GM06990 (cell line): ENCODE measurements around the gene SLC6A2.

Experiments used
- DNase-seq: peaks from one replicate; pipeline ENCODE4 v3.0.0-alpha.2; 2011; ENCODE audit not compliant: insufficient read length; ENCODE audit errors: extremely low read depth
- H3K27me3 ChIP-seq: replicated peaks from 2 replicates; pipeline ENCODE4 v1.6.0; 2011; ENCODE audit warnings: low read length; ENCODE audit not compliant: control insufficient read depth, insufficient read depth
- H3K36me3 ChIP-seq: 2 replicates; pipeline ENCODE4 v1.5.1; 2011; ENCODE audit warnings: low read length; ENCODE audit not compliant: control insufficient read depth, insufficient read depth
- H3K4me3 ChIP-seq: replicated peaks from 2 replicates; pipeline ENCODE4 v1.5.1; 2011; ENCODE audit warnings: low read depth, mild to moderate bottlenecking, control low read depth, low read length
- TF ChIP-seq, protein P1 (sequence below): IDR thresholded peaks from 2 replicates; pipeline ENCODE4 v1.5.1; 2011; ENCODE audit warnings: low read length, control low read depth, mild to moderate bottlenecking, inconsistent platforms; ENCODE audit not compliant: insufficient read depth, poor library complexity, severe bottlenecking

The SLC6A2 gene

GRCh38 chr16:55672471-55672870 lies 16.7 kb downstream of the SLC6A2 start:
- TF ChIP-seq, protein P1, sequence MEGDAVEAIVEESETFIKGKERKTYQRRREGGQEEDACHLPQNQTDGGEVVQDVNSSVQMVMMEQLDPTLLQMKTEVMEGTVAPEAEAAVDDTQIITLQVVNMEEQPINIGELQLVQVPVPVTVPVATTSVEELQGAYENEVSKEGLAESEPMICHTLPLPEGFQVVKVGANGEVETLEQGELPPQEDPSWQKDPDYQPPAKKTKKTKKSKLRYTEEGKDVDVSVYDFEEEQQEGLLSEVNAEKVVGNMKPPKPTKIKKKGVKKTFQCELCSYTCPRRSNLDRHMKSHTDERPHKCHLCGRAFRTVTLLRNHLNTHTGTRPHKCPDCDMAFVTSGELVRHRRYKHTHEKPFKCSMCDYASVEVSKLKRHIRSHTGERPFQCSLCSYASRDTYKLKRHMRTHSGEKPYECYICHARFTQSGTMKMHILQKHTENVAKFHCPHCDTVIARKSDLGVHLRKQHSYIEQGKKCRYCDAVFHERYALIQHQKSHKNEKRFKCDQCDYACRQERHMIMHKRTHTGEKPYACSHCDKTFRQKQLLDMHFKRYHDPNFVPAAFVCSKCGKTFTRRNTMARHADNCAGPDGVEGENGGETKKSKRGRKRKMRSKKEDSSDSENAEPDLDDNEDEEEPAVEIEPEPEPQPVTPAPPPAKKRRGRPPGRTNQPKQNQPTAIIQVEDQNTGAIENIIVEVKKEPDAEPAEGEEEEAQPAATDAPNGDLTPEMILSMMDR = no peak
- no peak overlapping the region for H3K4me3 ChIP-seq
- H3K36me3 ChIP-seq = no peaks in the 10 kb centered on the region
- DNase-seq = no peak
- no peaks in the 10 kb centered on the region for H3K27me3 ChIP-seq

- DNase-seq = no peak
- H3K4me3 ChIP-seq = no peak overlapping the region
Measured at GRCh38 chr16:55678161-55678821, 22.5 kb downstream of the SLC6A2 start.

GRCh38 chr16:55682086-55682485 lies 26.3 kb downstream of the SLC6A2 start:
- TF ChIP-seq, protein P1 = no peak
- Histone ChIP-seq H3K4me3 (no peak overlapping the region), H3K36me3 (no peaks in the 10 kb centered on the region), H3K27me3 (no peaks in the 10 kb centered on the region; the same call in 1 of the 2 replicates)
- no peak for DNase-seq

More at GRCh38 chr16:55678161-55678821, 22.5 kb downstream of the SLC6A2 start:
- TF ChIP-seq, protein P1 = no peak
- H3K36me3 ChIP-seq = no peaks in the 10 kb centered on the region
- no peaks in the 10 kb centered on the region; the same call in 1 of the 2 replicates for H3K27me3 ChIP-seq

DNA sequence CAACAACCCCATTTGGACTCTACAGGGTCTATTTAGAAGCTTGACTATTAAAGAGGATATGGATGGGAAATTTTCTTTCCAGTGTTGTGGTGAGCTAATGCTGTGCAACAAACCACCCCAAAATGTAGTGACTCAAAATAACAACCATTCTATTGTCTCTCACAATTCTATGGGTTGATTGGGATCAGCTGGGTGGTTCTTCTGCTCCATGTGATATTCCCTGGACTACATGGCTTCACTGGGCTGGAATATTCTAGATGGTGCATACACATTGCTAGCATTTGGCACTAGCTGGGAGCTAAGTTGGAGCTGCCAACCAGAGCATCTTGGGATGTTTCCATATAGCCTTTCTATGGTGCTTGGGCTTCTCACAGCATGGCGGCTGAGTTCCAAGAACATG lies 30.2 kb downstream of the SLC6A2 start:
- Histone ChIP-seq H3K27me3 (no peaks in the 10 kb centered on the region; the same call in 1 of the 2 replicates), H3K36me3 (no peaks in the 10 kb centered on the region), H3K4me3 (no peak overlapping the region)
- TF ChIP-seq, protein P1 = no peak
- no peak for DNase-seq

DNA sequence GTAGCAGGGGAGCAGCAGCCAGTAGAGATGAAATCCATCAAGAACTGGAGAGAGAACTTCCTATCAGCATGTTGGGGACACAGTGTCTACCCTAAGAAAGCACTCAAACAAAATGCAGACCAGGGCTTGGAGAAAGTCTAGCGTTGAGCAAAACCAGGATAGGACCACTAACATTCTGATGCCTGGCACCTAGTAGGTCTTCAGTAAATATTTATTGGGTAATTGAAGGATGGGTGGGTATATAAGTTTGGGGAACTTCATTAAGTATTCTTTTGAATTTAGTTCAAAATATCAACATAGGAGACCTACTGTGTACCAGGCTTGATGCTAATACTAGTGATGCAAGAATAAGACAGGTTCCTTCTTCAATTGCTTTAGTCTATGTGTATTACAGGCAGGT lies 30.9 kb downstream of the SLC6A2 start:
- TF ChIP-seq, protein P1 = no peak
- Histone ChIP-seq H3K4me3 (no peak overlapping the region), H3K36me3 (no peaks in the 10 kb centered on the region), H3K27me3 (peaks cover 2% of the 10 kb centered on the region; the same call in 1 of the 2 replicates)
- no peak for DNase-seq
